Jurkat, Clone E6-1 (cell line): Measurements from ENCODE around the gene PDCD7.
"Not testable (repeated sequence)": the region's sequence is repeated elsewhere in the genome, so short reads cannot be mapped to it uniquely, and the experiment has no call there.

Source experiments
- DNase-seq: peaks from one replicate; pipeline ENCODE4 v3.0.0-alpha.2; 2011; ENCODE audit warnings: low read depth, low spot score
- H3K4me3 ChIP-seq: 2 replicates; pipeline ENCODE4 v1.5.1; 2011; ENCODE audit warnings: mild to moderate bottlenecking, low read length, control low read depth, moderate library complexity

The PDCD7 gene

GRCh38 chr15:65077981-65078352 lies 55.6 kb downstream of the PDCD7 start:
- no peak overlapping the region for H3K4me3 ChIP-seq
- DNase-seq = no peak

- DNase-seq = no peak
- H3K4me3 ChIP-seq = no peak overlapping the region
Measured at GRCh38 chr15:65077291-65077980, 56.2 kb downstream of the PDCD7 start.

- no peak within 1 kb of the TSS for H3K4me3 ChIP-seq
- no peak for DNase-seq
Measured at GRCh38 chr15:65076486-65077290, 56.9 kb downstream of the PDCD7 start, which contains the start of gene KBTBD13. TSS of gene KBTBD13 (plus strand) at chr15:65076746. CDS start at chr15:65076816, 70 bp downstream.

- DNase-seq, H3K4me3 ChIP-seq: not testable (repeated sequence)
Measured at GRCh38 chr15:65075607-65076395, 57.8 kb downstream of the PDCD7 start.

- not testable (repeated sequence) for DNase-seq, H3K4me3 ChIP-seq
Measured at GRCh38 chr15:65074946-65075345, 58.7 kb downstream of the PDCD7 start.

GRCh38 chr15:65072617-65073016 lies 61.0 kb downstream of the PDCD7 start:
- DNase-seq = no peak
- no peak overlapping the region for H3K4me3 ChIP-seq

GRCh38 chr15:65072027-65072426 lies 61.6 kb downstream of the PDCD7 start:
- no peak for DNase-seq
- no peak overlapping the region for H3K4me3 ChIP-seq

- no peak overlapping the region for H3K4me3 ChIP-seq
- DNase-seq = no peak
Measured at GRCh38 chr15:65071381-65071811, 62.2 kb downstream of the PDCD7 start.

GRCh38 chr15:65069779-65070546 lies 63.6 kb downstream of the PDCD7 start:
- no peak for DNase-seq
- no peak overlapping the region for H3K4me3 ChIP-seq

- H3K4me3 ChIP-seq = no peak overlapping the region
- no peak for DNase-seq
Measured at GRCh38 chr15:65069179-65069578, 64.4 kb downstream of the PDCD7 start.

- no peak overlapping the region for H3K4me3 ChIP-seq
- DNase-seq = no peak
Measured at GRCh38 chr15:65068403-65068788, 65.2 kb downstream of the PDCD7 start.

- no peak within 1 kb of the TSS for H3K4me3 ChIP-seq
- no peak for DNase-seq
Measured at GRCh38 chr15:65067645-65068402, 65.8 kb downstream of the PDCD7 start, which contains the start of gene RASL12. TSS of gene RASL12 (minus strand) at chr15:65067991. CDS start at chr15:65067835, 156 bp downstream.
